ENCODE measurements around the gene SEMA6A.

The SEMA6A gene

GRCh38 chr5:116473706-116474105 is 100.9 kb downstream of the SEMA6A start:
- TF ChIP-seq POLR2A (IDR thresholded peaks at IDR 0.05; ENCODE audit: low read length) = no peak
- no peak for TF ChIP-seq GATA1 (IDR thresholded peaks at IDR 0.05; ENCODE audit: low read depth, low read length)
- DNase-seq = no peak

- DNase-seq = no peak
- TF ChIP-seq POLR2A (IDR thresholded peaks at IDR 0.05; ENCODE audit: low read length) = no peak
- no peak for TF ChIP-seq GATA1 (IDR thresholded peaks at IDR 0.05; ENCODE audit: low read depth, low read length)
These were observed 102.3 kb downstream of the SEMA6A start for GRCh38 chr5:116472274-116472673.

DNA sequence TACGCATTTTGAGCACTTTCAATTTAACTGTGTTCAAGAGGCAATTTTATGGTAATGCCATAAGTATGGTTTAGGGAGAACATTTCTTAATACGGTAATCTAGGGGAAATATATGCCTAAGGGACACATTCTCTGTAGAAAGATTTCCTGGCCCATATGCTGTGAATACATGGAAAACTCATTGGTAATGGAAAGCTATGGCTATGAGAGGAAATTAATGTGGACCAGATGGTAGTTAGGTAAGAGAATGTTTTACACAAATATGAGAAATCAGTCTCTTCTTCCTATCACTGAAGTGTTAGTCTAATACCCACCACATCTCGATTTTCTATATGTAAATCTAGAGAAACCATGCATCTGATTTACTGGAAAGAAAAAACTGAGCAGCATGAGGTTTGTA is 105.0 kb downstream of the SEMA6A start:
- DNase-seq = no peak
- TF ChIP-seq GATA1 (IDR thresholded peaks at IDR 0.05; ENCODE audit: low read depth, low read length) (no peak), POLR2A (IDR thresholded peaks at IDR 0.05; ENCODE audit: low read length) (no peak)

- DNase-seq = no peak
- TF ChIP-seq POLR2A (IDR thresholded peaks at IDR 0.05; ENCODE audit: low read length) = no peak
- no peak for TF ChIP-seq GATA1 (IDR thresholded peaks at IDR 0.05; ENCODE audit: low read depth, low read length)
These were observed 106.0 kb downstream of the SEMA6A start for GRCh38 chr5:116468583-116468982.

- no peak for DNase-seq
- TF ChIP-seq GATA1 (IDR thresholded peaks at IDR 0.05; ENCODE audit: low read depth, low read length) (no peak), POLR2A (IDR thresholded peaks at IDR 0.05; ENCODE audit: low read length) (no peak)
These were observed 107.2 kb downstream of the SEMA6A start for GRCh38 chr5:116467465-116467843.

DNA sequence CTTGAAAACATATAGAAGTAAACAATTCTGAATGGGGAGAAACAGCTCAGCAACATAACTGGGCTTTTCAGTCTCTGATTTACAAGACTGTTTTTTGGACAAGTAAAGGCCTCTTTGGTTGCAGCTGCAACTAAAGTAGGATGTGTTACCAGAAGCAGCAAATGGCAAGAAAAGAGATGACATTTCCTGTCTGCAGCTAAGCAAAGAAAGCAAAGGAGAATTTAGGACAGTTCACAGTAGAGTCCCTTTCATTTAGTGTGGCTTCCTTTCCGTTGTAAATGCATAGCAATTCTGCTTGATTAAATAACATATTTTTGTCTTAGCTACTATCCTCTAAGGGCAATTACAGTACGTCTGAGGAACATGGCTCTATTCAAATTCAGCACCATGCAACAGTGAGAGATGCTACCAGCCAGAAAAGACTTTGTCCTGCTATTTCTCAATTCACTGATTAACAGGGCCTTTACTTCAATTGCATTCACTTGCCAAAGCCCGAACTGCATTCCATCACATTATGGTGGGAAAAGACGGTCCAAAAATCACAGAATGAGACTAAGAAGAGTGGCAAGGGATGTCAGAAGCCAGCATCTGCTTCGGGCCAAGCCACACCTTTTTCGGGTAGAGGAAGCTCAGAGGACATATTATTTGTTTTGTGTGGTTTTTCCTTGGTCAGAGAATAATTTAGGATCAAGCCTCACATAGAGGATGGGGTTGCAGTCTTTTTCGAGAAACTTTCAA is 107.7 kb downstream of the SEMA6A start:
- DNase-seq = no peak
- no peak for TF ChIP-seq POLR2A (IDR thresholded peaks at IDR 0.05; ENCODE audit: low read length)
- no peak for TF ChIP-seq GATA1 (IDR thresholded peaks at IDR 0.05; ENCODE audit: low read depth, low read length)

DNA sequence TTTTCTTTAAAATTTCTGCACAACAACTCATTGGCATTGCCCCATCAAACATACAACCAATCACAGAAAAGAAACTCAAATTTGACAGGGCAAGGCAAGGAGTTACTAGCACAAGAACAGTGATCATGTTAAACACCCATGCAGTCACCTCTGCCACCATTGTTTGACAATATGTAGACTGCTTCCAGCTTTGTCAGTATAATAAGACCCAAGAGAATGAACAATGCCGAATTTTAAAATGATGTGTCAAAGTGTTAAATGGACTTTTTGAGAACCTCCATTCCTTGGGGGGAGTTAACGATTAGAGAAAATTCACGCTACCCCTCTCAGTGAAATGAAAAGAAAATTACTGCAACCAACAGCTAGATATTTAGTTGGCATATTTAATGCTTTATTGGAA is 109.2 kb downstream of the SEMA6A start:
- TF ChIP-seq GATA1 (IDR thresholded peaks at IDR 0.05; ENCODE audit: low read depth, low read length) = no peak
- no peak for TF ChIP-seq POLR2A (IDR thresholded peaks at IDR 0.05; ENCODE audit: low read length)
- no peak for DNase-seq

DNA sequence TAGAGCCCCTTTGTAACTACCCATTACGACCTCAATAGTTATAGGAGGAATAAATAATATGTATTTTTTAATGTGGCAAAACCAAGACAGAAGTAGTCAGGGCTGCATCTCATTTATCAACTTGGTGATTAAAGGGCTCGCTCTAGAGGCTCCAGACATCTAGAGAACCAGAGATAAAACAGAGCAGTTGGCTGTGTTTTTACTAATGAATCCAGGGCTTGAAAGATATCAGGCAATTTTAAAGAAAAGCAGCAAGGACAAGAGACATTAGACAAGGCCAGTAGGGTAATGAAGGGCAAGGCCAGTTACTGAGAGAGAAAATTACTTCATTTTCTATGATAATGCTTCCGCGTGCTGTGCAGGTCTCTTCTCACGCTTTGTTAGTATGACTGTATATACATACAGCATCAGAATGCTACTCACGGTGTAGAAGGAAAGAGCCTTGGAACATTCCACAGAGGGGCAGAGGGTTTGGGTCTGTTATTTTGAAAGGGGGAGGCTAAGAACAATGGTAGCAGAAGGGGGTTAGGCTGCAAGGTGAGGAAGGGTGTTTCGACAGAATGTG is 110.4 kb downstream of the SEMA6A start:
- TF ChIP-seq POLR2A (IDR thresholded peaks at IDR 0.05; ENCODE audit: low read length) = no peak
- no peak for TF ChIP-seq GATA1 (IDR thresholded peaks at IDR 0.05; ENCODE audit: low read depth, low read length)
- DNase-seq = no peak

- DNase-seq = no peak
- TF ChIP-seq POLR2A (IDR thresholded peaks at IDR 0.05; ENCODE audit: low read length) (no peak), GATA1 (IDR thresholded peaks at IDR 0.05; ENCODE audit: low read depth, low read length) (no peak)
These were observed 112.1 kb downstream of the SEMA6A start for GRCh38 chr5:116462500-116462899.

- TF ChIP-seq GATA1 (IDR thresholded peaks at IDR 0.05; ENCODE audit: low read depth, low read length) = no peak
- no peak for DNase-seq
These were observed 115.3 kb downstream of the SEMA6A start for GRCh38 chr5:116459301-116459700.

- no peak for DNase-seq
- no peak for TF ChIP-seq POLR2A (IDR thresholded peaks at IDR 0.05; ENCODE audit: low read length)
- TF ChIP-seq GATA1 (IDR thresholded peaks at IDR 0.05; ENCODE audit: low read depth, low read length) = no peak
These were observed 117.6 kb downstream of the SEMA6A start for GRCh38 chr5:116457062-116457461.

DNA sequence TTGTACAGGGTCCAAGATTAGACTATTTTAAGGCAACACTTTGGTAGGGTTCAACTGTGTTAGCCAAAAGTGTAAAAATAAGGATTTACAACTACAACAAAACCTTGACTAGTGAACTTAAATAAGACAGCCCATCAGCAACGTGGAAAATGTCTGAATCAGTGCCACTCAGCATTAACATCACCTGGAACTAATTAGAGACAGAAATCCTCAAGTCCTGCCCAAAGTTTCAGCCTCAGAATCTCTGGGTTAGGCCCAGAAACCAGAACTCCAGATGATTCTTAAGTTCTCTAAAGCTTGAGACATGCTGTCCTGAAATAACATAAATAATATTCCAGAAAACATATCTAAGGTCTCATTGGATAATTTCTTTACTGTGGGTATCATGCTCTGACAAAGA is 118.6 kb downstream of the SEMA6A start:
- no peak for DNase-seq
- no peak for TF ChIP-seq POLR2A (IDR thresholded peaks at IDR 0.05; ENCODE audit: low read length)
- TF ChIP-seq GATA1 (IDR thresholded peaks at IDR 0.05; ENCODE audit: low read depth, low read length) = no peak

- TF ChIP-seq GATA1 (IDR thresholded peaks at IDR 0.05; ENCODE audit: low read depth, low read length) (no peak), POLR2A (IDR thresholded peaks at IDR 0.05; ENCODE audit: low read length) (no peak)
- DNase-seq = no peak
These were observed 119.6 kb downstream of the SEMA6A start for GRCh38 chr5:116455061-116455460.

GRCh38 chr5:116454417-116454927 is 120.2 kb downstream of the SEMA6A start:
- TF ChIP-seq POLR2A (IDR thresholded peaks at IDR 0.05; ENCODE audit: low read length) = no peak
- no peak for TF ChIP-seq GATA1 (IDR thresholded peaks at IDR 0.05; ENCODE audit: low read depth, low read length)
- no peak for DNase-seq

GRCh38 chr5:116453988-116454411 is 120.6 kb downstream of the SEMA6A start:
- no peak for DNase-seq

More at GRCh38 chr5:116453988-116454411, 120.6 kb downstream of the SEMA6A start:
- TF ChIP-seq GATA1 (IDR thresholded peaks at IDR 0.05; ENCODE audit: low read depth, low read length) = no peak
- no peak for TF ChIP-seq POLR2A (IDR thresholded peaks at IDR 0.05; ENCODE audit: low read length)
